COLO829 (cell line): Measurements from ENCODE around the gene APCDD1L.
A peak's percentile ranks its signal among the peaks of the same experiment; 100 is the strongest.

Experiments
- DNase-seq: peaks from one replicate; pipeline ENCODE4 v3.0.0; 2012; ENCODE audit warnings: low spot score

The APCDD1L gene

GRCh38 chr20:58515233-58516212 is at the start of gene APCDD1L:
TSS of gene APCDD1L (minus strand) at chr20:58515399. CDS start at chr20:58514707, 692 bp downstream.
- no peak for DNase-seq

GRCh38 chr20:58559368-58559729 is 44.1 kb upstream of the APCDD1L start:
- DNase-seq: no peak

GRCh38 chr20:58558486-58559367 is 43.5 kb upstream of the APCDD1L start:
- DNase-seq: no peak

GRCh38 chr20:58557733-58558342 is 42.6 kb upstream of the APCDD1L start:
- no peak for DNase-seq

- DNase-seq: no peak
Observed at GRCh38 chr20:58556961-58557360, 41.8 kb upstream of the APCDD1L start.

- DNase-seq: peak; percentile 21
Observed at GRCh38 chr20:58555078-58555765, 40.0 kb upstream of the APCDD1L start.

GRCh38 chr20:58554541-58554940 is 39.3 kb upstream of the APCDD1L start:
- DNase-seq: no peak

- DNase-seq: no peak
Observed at GRCh38 chr20:58553841-58554240, 38.6 kb upstream of the APCDD1L start.

- DNase-seq: no peak
Observed at GRCh38 chr20:58553166-58553696, 38.0 kb upstream of the APCDD1L start.

GRCh38 chr20:58552366-58552934 is 37.3 kb upstream of the APCDD1L start:
- DNase-seq: no peak

- DNase-seq: no peak
Observed at GRCh38 chr20:58551631-58552030, 36.4 kb upstream of the APCDD1L start.

GRCh38 chr20:58550275-58551059 is 35.3 kb upstream of the APCDD1L start:
- no peak for DNase-seq

- no peak for DNase-seq
Observed at GRCh38 chr20:58549231-58550209, 34.3 kb upstream of the APCDD1L start.

GRCh38 chr20:58547623-58548475 is 32.6 kb upstream of the APCDD1L start:
- DNase-seq: no peak

- DNase-seq: no peak
Observed at GRCh38 chr20:58546756-58547622, 31.8 kb upstream of the APCDD1L start.

GRCh38 chr20:58546416-58546711 is 31.2 kb upstream of the APCDD1L start:
- DNase-seq: no peak
